Neural progenitor cell (in vitro differentiated cells): ENCODE data around the gene TACR2. TPM values are rescaled to one million over a fixed set of nuclear protein-coding genes. Genes with fewer than 3 reads are reported as not detected.
A peak's percentile ranks its signal among the peaks of the same experiment; 100 is the strongest.

Experiments
- DNase-seq: peaks from one replicate; pipeline ENCODE4 v3.0.0-alpha.2; 2016; ENCODE audit warnings: low spot score
- H2AFZ ChIP-seq: fragments of 200-600 bp; sonication (generic); replicated peaks from 2 replicates; pipeline ENCODE4 v1.6.1; 2016; ENCODE audit warnings: antibody characterized with exemption
- H3F3A ChIP-seq: fragments of 200-600 bp; sonication (generic); 2 replicates; pipeline ENCODE4 v1.6.1; 2016; ENCODE audit warnings: antibody characterized with exemption, low read depth
- H3K27ac ChIP-seq: fragments of 200-600 bp; sonication (generic); 2 replicates; pipeline ENCODE4 v1.5.1; 2016; ENCODE audit warnings: mild to moderate bottlenecking
- H3K27me3 ChIP-seq: fragments of 200-600 bp; sonication (generic); 2 replicates; pipeline ENCODE4 v1.6.1; 2016; ENCODE audit warnings: mild to moderate bottlenecking, moderate library complexity
- H3K36me3 ChIP-seq: fragments of 200-600 bp; sonication (generic); 2 replicates; pipeline ENCODE4 v1.5.1; 2016
- H3K4me1 ChIP-seq: fragments of 200-600 bp; sonication (generic); 2 replicates; pipeline ENCODE4 v1.6.1; 2016; ENCODE audit warnings: mixed run types
- H3K4me2 ChIP-seq: fragments of 200-600 bp; sonication (generic); 2 replicates; pipeline ENCODE4 v1.6.1; 2016
- H3K4me3 ChIP-seq: fragments of 200-600 bp; sonication (generic); 2 replicates; pipeline ENCODE4 v1.5.1; 2016
- H3K79me2 ChIP-seq: fragments of 200-600 bp; sonication (generic); 2 replicates; pipeline ENCODE4 v1.6.1; 2016; ENCODE audit warnings: low read depth
- H3K9ac ChIP-seq: fragments of 200-600 bp; sonication (generic); 2 replicates; pipeline ENCODE4 v1.6.1; 2016
- H3K9me3 ChIP-seq: fragments of 200-600 bp; sonication (generic); 2 replicates; pipeline ENCODE4 v1.5.1; 2016; ENCODE audit warnings: low read depth
- H4K20me1 ChIP-seq: fragments of 200-600 bp; sonication (generic); 2 replicates; pipeline ENCODE4 v1.6.1; 2016; ENCODE audit warnings: low read depth
- H3K27ac Mint-ChIP-seq: 3 replicates; pipeline ENCODE4 v1.8.0; 2021; ENCODE audit warnings: mixed read lengths
- H3K27me3 Mint-ChIP-seq: 2 replicates; pipeline ENCODE4 v1.8.0; 2022; ENCODE audit warnings: low read depth, mild to moderate bottlenecking, inconsistent platforms, moderate library complexity, mixed read lengths; ENCODE audit not compliant: insufficient read depth
- H3K36me3 Mint-ChIP-seq: 3 replicates; pipeline ENCODE4 v1.8.0; 2021; ENCODE audit warnings: mixed read lengths
- H3K4me1 Mint-ChIP-seq: 3 replicates; pipeline ENCODE4 v1.8.0; 2021; ENCODE audit warnings: mixed read lengths
- H3K4me3 Mint-ChIP-seq: 3 replicates; pipeline ENCODE4 v1.8.0; 2021; ENCODE audit warnings: mild to moderate bottlenecking, moderate library complexity, mixed read lengths
- H3K9me3 Mint-ChIP-seq: 3 replicates; pipeline ENCODE4 v1.8.0; 2020; ENCODE audit warnings: mixed read lengths
- CTCF ChIP-seq: fragments of 200-600 bp; sonication (generic); IDR thresholded peaks from 2 replicates; pipeline ENCODE4 v1.5.1; 2017; ENCODE audit warnings: antibody characterized with exemption, mild to moderate bottlenecking
- EZH2 ChIP-seq: fragments of 200-600 bp; sonication (generic); IDR thresholded peaks from 2 replicates; pipeline ENCODE4 v1.6.1; 2017; ENCODE audit warnings: antibody characterized with exemption, mild to moderate bottlenecking, moderate library complexity
- EZH2phosphoT487 ChIP-seq: fragments of 200-600 bp; sonication (generic); IDR thresholded peaks from 2 replicates; pipeline ENCODE4 v1.6.1; 2017; ENCODE audit warnings: antibody characterized with exemption
- total RNA-seq: library from RNA; depleted of rRNA; stranded (reverse); fragments of >200 nt; gene quantifications from 2 replicates; pipeline ENCODE4 v1.2.3, GENCODE V29; 2015; ENCODE audit warnings: low replicate concordance

Gene TACR2
- total RNA-seq, 1 donor from 2014 or later, result not detected

DNA sequence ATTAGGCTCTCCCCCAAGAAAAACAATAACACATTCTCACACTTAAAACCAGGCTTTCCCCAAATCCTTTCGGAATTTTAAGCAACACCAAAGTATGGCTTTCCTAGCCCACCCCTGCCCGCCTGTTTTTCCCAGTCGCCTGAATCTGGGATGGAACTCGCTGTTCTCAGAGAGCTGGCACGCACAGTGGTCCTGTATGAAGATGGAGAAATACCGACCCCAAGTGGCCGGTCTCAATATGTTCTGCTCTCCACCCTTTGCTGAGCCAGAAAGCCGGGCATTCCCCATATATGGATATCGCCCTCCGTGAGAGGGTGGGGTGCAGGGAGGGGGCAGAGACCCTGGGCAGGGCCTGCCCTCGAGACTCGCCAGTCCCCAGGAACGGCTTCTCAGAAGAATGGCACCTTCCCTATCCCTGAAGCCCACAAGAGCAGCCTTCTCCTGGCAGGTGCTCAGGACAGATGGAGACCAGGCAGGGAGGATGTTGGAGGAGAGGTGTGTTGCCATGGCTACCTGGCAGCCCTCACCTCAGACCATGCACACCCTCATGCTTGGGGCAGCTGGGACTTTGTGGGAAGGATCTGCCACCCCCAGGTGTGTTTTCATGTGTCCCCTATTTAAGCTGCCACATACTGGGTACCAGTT, 3.4 kb downstream of the TACR2 start:
- no peaks in the 10 kb centered on the region for H3K4me1 ChIP-seq
- no peaks in the 10 kb centered on the region for H3K79me2 ChIP-seq
- no peaks in the 10 kb centered on the region for H4K20me1 ChIP-seq
- Mint-ChIP-seq H3K9me3 (no peaks in the 10 kb centered on the region), H3K36me3 (no peaks in the 10 kb centered on the region), H3K4me1 (peaks cover 10% of the 10 kb centered on the region), H3K27me3 (peaks cover 14% of the 10 kb centered on the region), H3K4me3 (no peak overlapping the region), H3K27ac (peak overlapping the region; percentile 57)
- no peak overlapping the region for H3K9ac ChIP-seq
- H3K4me3 ChIP-seq, result no peak overlapping the region
- H3K27me3 ChIP-seq, result peaks cover 4% of the 10 kb centered on the region
- peak overlapping the region; percentile 61 for H3K4me2 ChIP-seq
- H3K27ac ChIP-seq, result no peak overlapping the region
- peak overlapping the region; percentile 64 for H2AFZ ChIP-seq
- DNase-seq, result peak; percentile 83
- no peaks in the 10 kb centered on the region for H3K9me3 ChIP-seq
- H3F3A ChIP-seq, result peaks cover 1% of the 10 kb centered on the region
- H3K36me3 ChIP-seq, result no peaks in the 10 kb centered on the region
- TF ChIP-seq CTCF, result peak; percentile 79
- TF ChIP-seq EZH2, result no peak
- no peak for TF ChIP-seq EZH2phosphoT487

- Histone ChIP-seq H3K9ac (no peak overlapping the region), H3K4me3 (no peak overlapping the region), H3K4me1 (no peaks in the 10 kb centered on the region), H3K27me3 (peaks cover 9% of the 10 kb centered on the region), H3F3A (peaks cover 6% of the 10 kb centered on the region), H3K79me2 (no peaks in the 10 kb centered on the region), H4K20me1 (no peaks in the 10 kb centered on the region), H3K9me3 (no peaks in the 10 kb centered on the region), H3K4me2 (no peak overlapping the region), H3K27ac (no peak overlapping the region), H3K36me3 (no peaks in the 10 kb centered on the region), H2AFZ (no peak overlapping the region)
- H3K4me3 Mint-ChIP-seq, result no peak overlapping the region
- no peaks in the 10 kb centered on the region for H3K9me3 Mint-ChIP-seq
- peaks cover 14% of the 10 kb centered on the region for H3K27me3 Mint-ChIP-seq
- no peak overlapping the region for H3K27ac Mint-ChIP-seq
- peaks cover 5% of the 10 kb centered on the region for H3K4me1 Mint-ChIP-seq
- no peak for DNase-seq
- TF ChIP-seq CTCF, result no peak
- no peak for TF ChIP-seq EZH2phosphoT487
- TF ChIP-seq EZH2, result no peak
- H3K36me3 Mint-ChIP-seq, result no peaks in the 10 kb centered on the region
Measured at GRCh38 chr10:69412232-69412790, 4.4 kb downstream of the TACR2 start.

DNA sequence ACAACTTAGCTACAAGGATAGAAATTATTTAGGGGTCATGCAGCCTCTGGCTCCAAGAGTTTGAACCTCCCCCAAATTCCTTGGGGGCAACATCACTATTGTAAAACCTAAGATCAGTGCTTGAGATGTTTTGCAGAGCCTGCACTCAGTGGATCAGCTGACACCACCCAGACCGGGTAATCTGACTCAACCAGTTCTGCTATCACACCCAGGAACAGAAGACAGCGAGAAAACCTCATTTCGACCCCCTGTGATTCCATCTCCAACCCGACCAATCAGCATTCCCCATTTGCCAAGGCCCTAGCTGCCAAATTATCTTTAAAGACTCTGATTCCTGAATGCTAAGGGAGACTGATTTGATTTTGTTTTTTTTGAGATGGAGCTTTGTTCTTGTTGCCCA, 5.2 kb downstream of the TACR2 start:
- Histone ChIP-seq H3K27me3 (peaks cover 9% of the 10 kb centered on the region), H3K79me2 (no peaks in the 10 kb centered on the region), H3K27ac (no peak overlapping the region), H2AFZ (no peak overlapping the region), H3F3A (peaks cover 6% of the 10 kb centered on the region), H3K9ac (no peak overlapping the region), H3K4me1 (peaks cover 3% of the 10 kb centered on the region), H3K4me3 (no peak overlapping the region), H3K36me3 (no peaks in the 10 kb centered on the region), H3K9me3 (no peaks in the 10 kb centered on the region), H3K4me2 (no peak overlapping the region), H4K20me1 (no peaks in the 10 kb centered on the region)
- no peak overlapping the region for H3K4me3 Mint-ChIP-seq
- H3K9me3 Mint-ChIP-seq, result no peaks in the 10 kb centered on the region
- no peak for TF ChIP-seq EZH2phosphoT487
- no peak for TF ChIP-seq EZH2
- H3K27me3 Mint-ChIP-seq, result peaks cover 10% of the 10 kb centered on the region
- no peaks in the 10 kb centered on the region for H3K36me3 Mint-ChIP-seq
- H3K27ac Mint-ChIP-seq, result peak overlapping the region; percentile 48
- H3K4me1 Mint-ChIP-seq, result peaks cover 12% of the 10 kb centered on the region
- DNase-seq, result no peak

- no peak overlapping the region for H3K27ac Mint-ChIP-seq
- H3K27me3 ChIP-seq, result peaks cover 9% of the 10 kb centered on the region
- no peaks in the 10 kb centered on the region for H3K9me3 ChIP-seq
- peaks cover 6% of the 10 kb centered on the region for H3F3A ChIP-seq
- H3K9me3 Mint-ChIP-seq, result no peaks in the 10 kb centered on the region
- no peak overlapping the region for H3K4me3 ChIP-seq
- no peaks in the 10 kb centered on the region for H3K36me3 ChIP-seq
- no peak for TF ChIP-seq CTCF
- no peak for TF ChIP-seq EZH2phosphoT487
- no peak for TF ChIP-seq EZH2
- H3K4me1 Mint-ChIP-seq, result peaks cover 14% of the 10 kb centered on the region
- H3K27me3 Mint-ChIP-seq, result peaks cover 12% of the 10 kb centered on the region
- peaks cover 7% of the 10 kb centered on the region for H3K4me1 ChIP-seq
- no peak for DNase-seq
- no peak overlapping the region for H3K4me2 ChIP-seq
- H3K9ac ChIP-seq, result no peak overlapping the region
- no peak overlapping the region for H3K4me3 Mint-ChIP-seq
- H3K27ac ChIP-seq, result no peak overlapping the region
- H3K36me3 Mint-ChIP-seq, result no peaks in the 10 kb centered on the region
- no peaks in the 10 kb centered on the region for H3K79me2 ChIP-seq
- no peak overlapping the region for H2AFZ ChIP-seq
- H4K20me1 ChIP-seq, result no peaks in the 10 kb centered on the region
Measured at GRCh38 chr10:69410487-69410886, 6.2 kb downstream of the TACR2 start.
